Endothelial cell of umbilical vein (primary cell): Measurements from ENCODE around the gene AGXT. TPM values are rescaled to one million over a fixed set of nuclear protein-coding genes. Genes with fewer than 3 reads are reported as not detected.

Experiments used
- BruUV-seq: library from RNA; stranded (reverse); fragments of 400-500 nt; replicated peaks from 2 replicates; lab custom pipeline; 2021; lab: Mats Ljungman, UMichigan
- CTCF ChIA-PET: fragments of 300-600, 350-600 bp; sonication (Branson Sonifier 250); formaldehyde crosslinking; loops from one replicate; lab custom pipeline; 2021; ENCODE audit warnings: antibody characterized with exemption, inconsistent platforms; lab: Charles Lee
- POLR2A ChIA-PET: fragments of 300-600, 350-600 bp; sonication (Branson Sonifier 250); formaldehyde crosslinking; loops from one replicate; lab custom pipeline; 2021; ENCODE audit warnings: antibody characterized with exemption, inconsistent platforms; lab: Charles Lee
- DNase-seq: peaks from one replicate; pipeline ENCODE4 v3.0.0-alpha.2; 2011; ENCODE audit warnings: low read depth, low spot score
- FAIRE-seq: peaks from 2 replicates; lab custom pipeline; 2011; peaks lifted over from hg19 to GRCh38; lab: Jason Lieb, UNC
- H2AFZ ChIP-seq: 2 replicates; pipeline ENCODE4 v1.6.0; 2012; ENCODE audit warnings: low read depth, low read length, control low read depth, inconsistent platforms
- H3K27ac ChIP-seq: 2 replicates; pipeline ENCODE4 v1.5.1; 2011; ENCODE audit warnings: low read depth, mild to moderate bottlenecking, control low read depth, low read length, moderate library complexity; ENCODE audit not compliant: insufficient read depth
- H3K27me3 ChIP-seq, 2 experiments: 2 replicates each; pipeline versions ENCODE4 v1.6.0 to v1.6.1; 2011; ENCODE audit warnings: low read length in 2 of 2, mixed read lengths in 1 of 2; ENCODE audit not compliant: control insufficient read depth in 2 of 2, insufficient read depth in 2 of 2
- H3K36me3 ChIP-seq, 2 experiments: 2 replicates in 1 of 2; 3 replicates in 1 of 2; pipeline ENCODE4 v1.5.1; 2011; ENCODE audit warnings: low read length in 2 of 2, mild to moderate bottlenecking in 1 of 2, moderate library complexity in 1 of 2; ENCODE audit not compliant: control insufficient read depth in 2 of 2, insufficient read depth in 2 of 2; ENCODE audit errors: extremely low read depth in 1 of 2
- H3K4me1 ChIP-seq: 3 replicates; pipeline ENCODE4 v1.5.1; 2011; ENCODE audit warnings: mild to moderate bottlenecking, low read length; ENCODE audit not compliant: control insufficient read depth, insufficient read depth; ENCODE audit errors: extremely low read depth
- H3K4me2 ChIP-seq: 2 replicates; pipeline ENCODE4 v1.6.1; 2011; ENCODE audit warnings: low read length, control low read depth, mixed read lengths; ENCODE audit not compliant: insufficient read depth
- H3K4me3 ChIP-seq, 3 experiments: fragments of 200-600 bp in 1 of 3; sonication (generic), shearing (Covaris generic) in 1 of 3; replicated peaks in 1 of 3; 2 replicates each; pipeline ENCODE4 v1.5.1; 2011 to 2016; ENCODE audit warnings: control low read depth in 3 of 3, low read length in 3 of 3, mild to moderate bottlenecking in 2 of 3, inconsistent platforms in 1 of 3, low read depth in 1 of 3, moderate library complexity in 1 of 3; ENCODE audit not compliant: insufficient read depth in 1 of 3
- H3K79me2 ChIP-seq: 2 replicates; pipeline ENCODE4 v1.6.0; 2012; ENCODE audit warnings: low read length, inconsistent platforms; ENCODE audit not compliant: control insufficient read depth, insufficient read depth
- H3K9ac ChIP-seq: replicated peaks from 2 replicates; pipeline ENCODE3; 2011; ENCODE audit warnings: low read length, control low read depth; ENCODE audit not compliant: insufficient read depth; ENCODE audit errors: extremely low read depth
- H3K9me1 ChIP-seq: replicated peaks from 3 replicates; pipeline ENCODE4 v1.6.0; 2011; ENCODE audit warnings: mild to moderate bottlenecking, low read length; ENCODE audit not compliant: control insufficient read depth, insufficient read depth; ENCODE audit errors: extremely low read depth
- H3K9me3 ChIP-seq: replicated peaks from 2 replicates; pipeline ENCODE4 v1.5.1; 2012; ENCODE audit warnings: low read length, inconsistent platforms; ENCODE audit not compliant: control insufficient read depth, insufficient read depth
- H4K20me1 ChIP-seq: replicated peaks from 2 replicates; pipeline ENCODE3; 2011; ENCODE audit warnings: mild to moderate bottlenecking, low read length; ENCODE audit not compliant: control insufficient read depth, insufficient read depth; ENCODE audit errors: extremely low read depth
- CTCF ChIP-seq, 2 donors: IDR thresholded peaks; 1 replicate in 1 of 2; 2 replicates in 1 of 2; pipeline ENCODE4 v1.5.1; 2011; ENCODE audit warnings: low read length in 2 of 2, mild to moderate bottlenecking in 2 of 2, moderate library complexity in 2 of 2, control low read depth in 1 of 2, inconsistent platforms in 1 of 2, low read depth in 1 of 2; ENCODE audit not compliant: insufficient read depth in 1 of 2; ENCODE audit errors: extremely low read depth in 1 of 2
- EZH2 ChIP-seq: IDR thresholded peaks from 2 replicates; pipeline ENCODE4 v1.6.1; 2012; ENCODE audit warnings: borderline replicate concordance, low read depth, mild to moderate bottlenecking, moderate library complexity, low read length, inconsistent platforms; ENCODE audit not compliant: severe bottlenecking
- FOS ChIP-seq: IDR thresholded peaks from 2 replicates; pipeline ENCODE4 v1.6.1; 2011; ENCODE audit warnings: mild to moderate bottlenecking, low read length, moderate library complexity, borderline replicate concordance; ENCODE audit not compliant: insufficient read depth
- GATA2 ChIP-seq: IDR thresholded peaks from 2 replicates; pipeline ENCODE4 v1.7.0; 2011; ENCODE audit warnings: low read depth, mild to moderate bottlenecking, moderate library complexity, mixed read lengths, low read length; ENCODE audit not compliant: insufficient read length, insufficient read depth
- JUN ChIP-seq: IDR thresholded peaks from 2 replicates; pipeline ENCODE4 v1.6.1; 2011; ENCODE audit warnings: borderline replicate concordance, low read depth; ENCODE audit not compliant: insufficient read length, insufficient read depth
- MAX ChIP-seq: IDR thresholded peaks from 2 replicates; pipeline ENCODE4 v1.6.1; 2011; ENCODE audit not compliant: insufficient read depth, insufficient read length
- MYC ChIP-seq: IDR thresholded peaks from one replicate; pipeline ENCODE4 v1.6.1; 2011; ENCODE audit warnings: mild to moderate bottlenecking, low read depth, low read length
- POLR2A ChIP-seq: IDR thresholded peaks from 2 replicates; pipeline ENCODE4 v1.6.1; 2012; ENCODE audit warnings: low read depth, mild to moderate bottlenecking, control low read depth, low read length
- POLR2AphosphoS5 ChIP-seq: IDR thresholded peaks from 2 replicates; pipeline ENCODE4 v1.6.1; 2012; ENCODE audit warnings: low read depth, mild to moderate bottlenecking, control low read depth, low read length, moderate library complexity; ENCODE audit not compliant: insufficient read depth
- dilution Hi-C: fragments of 300-500 bp; cut with MboI; formaldehyde crosslinking; loops from one replicate; pipeline ENCODE4 v1.15.0; 2019; ENCODE audit warnings: low sequenced_read_pairs; ENCODE audit not compliant: extremely low pct_ligation_motif_present
- intact Hi-C: fragments of 100-400 bp; cut with micrococcal nuclease; formaldehyde crosslinking; loops from one replicate; pipeline ENCODE4 v1.10.0; 2022
- polyA plus RNA-seq, 4 experiments: library from polyadenylated mRNA; depleted of rRNA in 3 of 4; stranded (reverse) in 3 of 4; unstranded in 1 of 4; fragments of >200 nt; gene quantifications; 2 replicates each; pipeline versions ENCODE4 v1.2.1 to v1.2.3, GENCODE V29; 2011 to 2012; ENCODE audit warnings: missing spikeins in 1 of 4
- total RNA-seq: library from RNA; stranded (reverse); gene quantifications from 2 replicates; pipeline ENCODE4 v1.2.3, GENCODE V29; 2021

Gene AGXT
- total and polyA plus RNA-seq, 2 donors (not counting 3 experiments of a cell fraction or from before 2014, with no cell fraction given): not detected

DNA sequence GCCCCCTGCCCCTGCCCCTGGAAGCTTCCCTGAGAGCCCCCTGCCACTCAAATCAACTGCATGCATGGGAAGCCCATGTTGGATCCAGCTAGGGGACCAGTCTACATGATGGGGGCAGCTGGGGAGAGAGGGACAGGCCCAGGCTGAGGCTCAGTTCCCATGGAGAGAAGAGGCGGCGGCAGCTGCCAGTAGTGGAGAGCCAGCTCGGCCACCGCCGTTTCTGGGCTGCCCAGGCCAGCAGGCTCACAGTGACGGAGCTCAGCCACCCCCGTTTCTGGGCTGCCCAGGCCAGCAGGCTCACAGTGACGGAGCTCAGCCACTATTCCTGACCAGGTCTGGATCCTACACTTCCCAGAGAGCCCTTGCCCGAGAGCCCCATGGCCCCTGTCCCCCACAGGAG, 23.7 kb downstream of the AGXT start:
- Histone ChIP-seq H3K4me2 (no peak overlapping the region), H3K9me3 (no peaks in the 10 kb centered on the region), H3K4me3 (no peak overlapping the region), H3K79me2 (no peaks in the 10 kb centered on the region), H3K4me1 (no peaks in the 10 kb centered on the region), H3K9ac (no peak overlapping the region), H3K9me1 (no peaks in the 10 kb centered on the region), H2AFZ (no peak overlapping the region), H3K36me3 (no peaks in the 10 kb centered on the region), H4K20me1 (no peaks in the 10 kb centered on the region), H3K27me3 (no peaks in the 10 kb centered on the region), H3K27ac (no peak overlapping the region)
- FAIRE-seq (no peak), DNase-seq (no peak)
- ChIA-PET POLR2A (interaction anchor here (0.6 kb wide), 1 partner anchor 887 kb away, joined by 4 read pairs; no protein-coding TSS in a partner anchor), CTCF (interaction anchor here (1.0 to 1.3 kb wide), 3 partner anchors 10 to 15 kb away, joined by 3 to 6 read pairs (median 3); no protein-coding TSS in a partner anchor)
- intact Hi-C loops (no loop called here), dilution Hi-C loops (no loop called here)
- BruUV-seq: no TSS peak
- no peak for TF ChIP-seq CTCF (IDR thresholded peaks at IDR 0.05; ENCODE audit: extremely low read depth in 1 of 2, insufficient read depth in 1 of 2, low read depth in 1 of 2, low read length in 2 of 2)
- TF ChIP-seq GATA2: no peak
- TF ChIP-seq POLR2AphosphoS5: no peak
- TF ChIP-seq JUN: no peak

DNA sequence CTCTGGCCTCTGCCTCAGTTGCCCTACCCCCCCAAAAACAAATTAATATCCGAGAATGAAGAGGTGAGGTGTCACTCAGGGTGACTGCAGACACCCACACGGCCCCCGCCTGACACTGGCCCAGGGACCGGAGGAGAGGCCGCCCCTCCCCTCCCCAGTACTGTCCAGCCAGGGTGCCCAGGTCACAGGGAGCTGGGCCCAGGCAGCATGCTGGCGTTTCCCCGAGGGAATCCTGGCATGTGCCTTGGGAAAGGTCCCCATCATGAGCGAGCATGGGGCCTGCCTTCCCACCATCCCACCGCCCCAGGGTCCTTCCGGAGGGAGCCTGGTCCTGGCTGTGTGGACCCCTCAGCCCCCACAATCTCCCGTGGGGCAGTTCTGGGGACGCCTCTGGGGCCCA, 24.3 kb downstream of the AGXT start:
- POLR2A ChIA-PET: interaction anchor here (0.6 kb wide), 1 partner anchor 886 kb away, joined by 4 read pairs; no protein-coding TSS in a partner anchor

More for the DNA sequence above, 24.3 kb downstream of the AGXT start:
- H3K9ac ChIP-seq: no peak overlapping the region
- no peak overlapping the region for H2AFZ ChIP-seq
- TF ChIP-seq POLR2AphosphoS5 (no peak), POLR2A (no peak), GATA2 (no peak), MAX (no peak), CTCF (IDR thresholded peaks at IDR 0.05; ENCODE audit: extremely low read depth in 1 of 2, insufficient read depth in 1 of 2, low read depth in 1 of 2, low read length in 2 of 2) (no peak), FOS (no peak), JUN (no peak), MYC (no peak), EZH2 (no peak)
- FAIRE-seq (no peak), DNase-seq (no peak)
- H3K79me2 ChIP-seq: no peaks in the 10 kb centered on the region
- CTCF ChIA-PET: interaction anchor here (1.2 kb wide), 1 partner anchor 16 kb away, joined by 3 read pairs; no protein-coding TSS in a partner anchor
- H3K36me3 ChIP-seq: no peaks in the 10 kb centered on the region
- BruUV-seq: no TSS peak
- H3K27ac ChIP-seq: no peak overlapping the region
- H3K4me2 ChIP-seq: no peak overlapping the region
- no peak overlapping the region for H3K4me3 ChIP-seq
- dilution Hi-C loops: no loop called here
- intact Hi-C loops: no loop called here
- no peaks in the 10 kb centered on the region for H3K9me1 ChIP-seq
- H3K27me3 ChIP-seq: no peaks in the 10 kb centered on the region
- H3K9me3 ChIP-seq: no peaks in the 10 kb centered on the region
- H3K4me1 ChIP-seq: no peaks in the 10 kb centered on the region
- H4K20me1 ChIP-seq: no peaks in the 10 kb centered on the region
